CD8-positive, alpha-beta memory T cell (primary cell): ENCODE data around the gene NIPBL. TPM values are rescaled to one million over a fixed set of nuclear protein-coding genes. Genes with fewer than 3 reads are reported as not detected.

Experiments used
- CTCF ChIA-PET: fragments of 350-600 bp; sonication (Branson Sonifier 250); formaldehyde crosslinking; loops from one replicate; lab custom pipeline; 2021; ENCODE audit warnings: antibody characterized with exemption; lab: Charles Lee
- POLR2A ChIA-PET: fragments of 350-600 bp; sonication (Branson Sonifier 250); formaldehyde crosslinking; loops from one replicate; lab custom pipeline; 2021; ENCODE audit warnings: antibody characterized with exemption; lab: Charles Lee
- DNase-seq, 5 donors: peaks; one replicate each; pipeline versions ENCODE4 v3.0.0 to v3.0.0-alpha.2; 2020 to 2022; ENCODE audit warnings: mixed read lengths in 1 of 5
- H3K27ac ChIP-seq: one replicate; pipeline ENCODE4 v1.7.0; 2013; ENCODE audit warnings: low read depth, mild to moderate bottlenecking, low read length, moderate library complexity
- H3K27me3 ChIP-seq: 2 replicates; pipeline ENCODE4 v1.7.0; 2013; ENCODE audit warnings: low read length, mild to moderate bottlenecking; ENCODE audit not compliant: insufficient read depth, poor library complexity, severe bottlenecking
- H3K36me3 ChIP-seq: 2 replicates; pipeline ENCODE4 v1.7.0; 2013; ENCODE audit warnings: mild to moderate bottlenecking, low read length, moderate library complexity; ENCODE audit not compliant: insufficient read depth
- H3K4me1 ChIP-seq: 2 replicates; pipeline ENCODE4 v1.7.0; 2013; ENCODE audit warnings: mild to moderate bottlenecking, low read length, moderate library complexity; ENCODE audit not compliant: insufficient read depth
- H3K4me3 ChIP-seq: 2 replicates; pipeline ENCODE4 v1.7.0; 2013; ENCODE audit warnings: mild to moderate bottlenecking, low read length
- H3K9me3 ChIP-seq: 2 replicates; pipeline ENCODE4 v1.7.0; 2013; ENCODE audit warnings: mild to moderate bottlenecking, low read length
- H3K27ac Mint-ChIP-seq, 8 donors: one replicate each; pipeline ENCODE4 v1.8.0; 2020 to 2021; ENCODE audit warnings: mixed read lengths in 8 of 8, mild to moderate bottlenecking in 6 of 8, inconsistent platforms in 3 of 8, moderate library complexity in 3 of 8
- H3K27me3 Mint-ChIP-seq, 2 donors: one replicate each; pipeline ENCODE4 v1.8.0; 2020 to 2021; ENCODE audit warnings: mixed read lengths in 2 of 2, mild to moderate bottlenecking in 1 of 2, moderate library complexity in 1 of 2
- H3K36me3 Mint-ChIP-seq, 3 donors: one replicate each; pipeline ENCODE4 v1.8.0; 2020 to 2021; ENCODE audit warnings: mixed read lengths in 3 of 3, inconsistent platforms in 1 of 3, mild to moderate bottlenecking in 1 of 3
- H3K4me1 Mint-ChIP-seq, 3 donors: one replicate each; pipeline ENCODE4 v1.8.0; 2020 to 2021; ENCODE audit warnings: mixed read lengths in 3 of 3, inconsistent platforms in 1 of 3, mild to moderate bottlenecking in 1 of 3
- H3K4me3 Mint-ChIP-seq, 7 donors: one replicate each; pipeline ENCODE4 v1.8.0; 2020 to 2021; ENCODE audit warnings: mixed read lengths in 7 of 7, mild to moderate bottlenecking in 6 of 7, moderate library complexity in 4 of 7, inconsistent platforms in 2 of 7
- H3K9me3 Mint-ChIP-seq, 5 donors: one replicate each; pipeline ENCODE4 v1.8.0; 2020 to 2022; ENCODE audit warnings: mixed read lengths in 5 of 5, mild to moderate bottlenecking in 3 of 5, moderate library complexity in 2 of 5, inconsistent platforms in 1 of 5
- polyA plus RNA-seq: library from polyadenylated mRNA; unstranded; fragments of 300-500 nt; fragmentation: Illumina TruSeq; gene quantifications from one replicate; pipeline ENCODE4 v1.2.3, GENCODE V29; 2021
- total RNA-seq, 2 experiments: library from RNA; stranded (reverse); gene quantifications; one replicate each; pipeline ENCODE4 v1.2.3, GENCODE V29; 2021

The NIPBL gene
- total and polyA plus RNA-seq, 3 experiments from 2014 or later: 36.4 to 55.0 (median 47.3) TPM

DNA sequence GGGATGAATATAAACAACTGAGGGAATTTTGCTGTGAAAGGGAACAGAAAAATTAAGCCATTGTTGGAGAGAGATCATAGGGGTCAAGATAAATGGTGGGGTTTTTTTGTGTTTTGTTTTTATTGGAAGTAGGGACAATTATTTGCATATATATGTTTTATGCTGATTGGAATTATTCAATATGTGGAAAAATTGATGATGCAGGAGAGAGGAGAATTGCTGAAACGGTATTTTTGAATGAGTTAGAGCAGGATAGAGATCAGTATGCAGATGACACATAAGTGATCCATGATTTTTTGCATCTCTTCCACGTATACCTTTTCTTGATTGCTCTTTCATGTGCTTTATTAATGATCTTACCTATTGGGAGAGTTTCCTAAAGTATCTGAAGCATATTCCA lies 67.5 kb downstream of the NIPBL start:
- no peak overlapping the region for H3K27ac ChIP-seq
- no peak overlapping the region for H3K4me3 ChIP-seq
- ChIA-PET POLR2A (interaction anchor here (1.0 kb wide), 1 partner anchor 67 kb away, joined by 4 read pairs; the partner anchor contains the start of gene NIPBL), CTCF (interaction anchor here (2.4 kb wide), 1 partner anchor 69 kb away, joined by 7 read pairs; no protein-coding TSS in a partner anchor)
- H3K36me3 ChIP-seq: no peaks in the 10 kb centered on the region
- Mint-ChIP-seq H3K27ac (peak overlapping the region in 2 of 8 donors; percentile 0 to 4), H3K4me3 (no peak overlapping the region), H3K27me3 (no peaks in the 10 kb centered on the region), H3K9me3 (no peaks in the 10 kb centered on the region), H3K4me1 (peaks cover 60 to 80% (median 74%) of the 10 kb centered on the region in 3 donors), H3K36me3 (peaks cover 0 to 9% (median 0%) of the 10 kb centered on the region in 3 donors)
- H3K9me3 ChIP-seq: no peaks in the 10 kb centered on the region
- H3K27me3 ChIP-seq: no peaks in the 10 kb centered on the region
- no peak for DNase-seq
- H3K4me1 ChIP-seq: peaks cover 11% of the 10 kb centered on the region

DNA sequence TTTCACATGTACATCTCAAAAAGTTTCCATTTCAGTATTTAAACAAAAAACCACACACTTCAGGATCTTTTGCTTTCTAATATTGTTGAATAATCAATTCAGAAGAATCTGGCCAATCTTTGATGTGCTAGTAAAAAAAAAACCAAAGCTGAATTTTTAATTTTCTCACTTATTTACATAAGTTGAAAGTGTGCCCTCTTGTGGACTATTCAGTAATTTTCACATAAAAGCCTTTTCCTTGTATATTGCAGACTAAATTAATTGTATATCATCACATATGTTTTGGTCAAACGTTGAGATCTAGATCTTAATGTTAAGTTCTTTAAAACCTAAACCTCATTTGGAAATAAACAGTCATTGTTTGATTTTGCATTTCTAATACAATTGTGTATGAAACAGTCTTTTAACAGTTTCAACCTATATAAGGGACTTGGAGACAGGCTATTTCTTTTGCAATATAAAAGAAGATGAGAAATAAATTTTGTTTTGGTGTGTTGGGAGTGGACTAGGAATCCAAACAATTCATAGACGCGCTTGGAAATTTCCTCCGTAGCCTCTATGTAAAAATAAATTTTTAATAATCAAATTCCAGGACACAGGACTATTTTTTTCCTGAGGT lies 68.1 kb downstream of the NIPBL start:
- DNase-seq: peak in 2 of 5 donors; percentile 14 to 39
- Mint-ChIP-seq H3K27ac (no peak overlapping the region), H3K27me3 (no peaks in the 10 kb centered on the region), H3K4me1 (peaks cover 58 to 80% (median 74%) of the 10 kb centered on the region in 3 donors), H3K9me3 (no peaks in the 10 kb centered on the region), H3K4me3 (no peak overlapping the region), H3K36me3 (peaks cover 0 to 4% (median 0%) of the 10 kb centered on the region in 3 donors)
- ChIA-PET CTCF (interaction anchor here (2.4 kb wide), 1 partner anchor 70 kb away, joined by 7 read pairs; no protein-coding TSS in a partner anchor), POLR2A (interaction anchor here (1.0 kb wide), 1 partner anchor 68 kb away, joined by 4 read pairs; the partner anchor contains the start of gene NIPBL)
- Histone ChIP-seq H3K27me3 (no peaks in the 10 kb centered on the region), H3K27ac (no peak overlapping the region), H3K9me3 (no peaks in the 10 kb centered on the region), H3K4me1 (peaks cover 12% of the 10 kb centered on the region), H3K4me3 (no peak overlapping the region), H3K36me3 (no peaks in the 10 kb centered on the region)

DNA sequence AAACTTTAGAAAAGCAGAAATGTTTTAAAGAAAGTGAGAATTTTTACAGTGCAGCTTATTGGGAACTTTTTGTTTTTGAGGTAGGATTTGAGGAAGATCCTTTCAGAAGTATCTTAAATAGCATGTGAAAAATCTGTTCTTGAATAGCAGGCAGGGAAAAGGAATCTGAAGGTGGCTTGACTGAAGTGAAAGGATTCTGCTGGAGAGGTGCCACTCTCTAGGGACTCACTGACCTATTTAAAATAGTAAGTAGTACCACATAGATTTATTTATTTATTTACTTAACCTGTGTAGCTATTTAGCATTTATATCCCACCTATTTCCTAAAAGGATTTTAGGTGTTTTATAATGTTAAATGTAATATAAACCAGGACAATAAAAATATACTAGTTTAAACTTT lies 69.1 kb downstream of the NIPBL start:
- H3K4me3 ChIP-seq: no peak overlapping the region
- Mint-ChIP-seq H3K4me3 (no peak overlapping the region), H3K27ac (no peak overlapping the region), H3K36me3 (no peaks in the 10 kb centered on the region), H3K4me1 (peaks cover 59 to 80% (median 75%) of the 10 kb centered on the region in 3 donors), H3K9me3 (no peaks in the 10 kb centered on the region), H3K27me3 (no peaks in the 10 kb centered on the region)
- DNase-seq: no peak
- H3K9me3 ChIP-seq: no peaks in the 10 kb centered on the region
- ChIA-PET POLR2A (interaction anchor here (0.7 kb wide), 1 partner anchor 26 kb away, joined by 4 read pairs; no protein-coding TSS in a partner anchor), CTCF (interaction anchor here (0.8 to 2.4 kb wide), 4 partner anchors 10 to 216 kb away, joined by 4 to 7 read pairs (median 4); no protein-coding TSS in a partner anchor)
- H3K27me3 ChIP-seq: no peaks in the 10 kb centered on the region
- H3K4me1 ChIP-seq: peaks cover 16% of the 10 kb centered on the region
- H3K36me3 ChIP-seq: no peaks in the 10 kb centered on the region
- H3K27ac ChIP-seq: no peak overlapping the region

DNA sequence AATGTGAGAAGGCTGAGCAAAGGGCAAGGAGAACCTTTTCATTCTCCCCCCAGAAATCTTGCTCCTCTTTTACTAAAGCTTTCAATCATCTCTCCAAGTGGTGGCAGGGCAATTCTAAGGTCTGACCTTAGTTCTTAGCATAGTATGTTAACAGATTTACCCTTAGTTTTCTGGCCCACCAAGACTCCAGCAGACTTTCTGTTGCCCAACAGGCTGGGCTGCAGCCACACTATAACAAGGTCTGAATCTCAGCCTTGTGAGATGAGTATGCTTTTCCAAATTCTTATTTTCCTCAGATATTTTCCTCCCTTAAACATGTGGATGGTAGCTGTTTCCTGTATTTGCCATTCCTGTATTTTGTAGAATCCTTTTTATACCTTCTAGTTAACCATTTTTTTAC lies 69.5 kb downstream of the NIPBL start:
- DNase-seq: no peak
- H3K9me3 ChIP-seq: no peaks in the 10 kb centered on the region
- Mint-ChIP-seq H3K4me3 (no peak overlapping the region), H3K9me3 (no peaks in the 10 kb centered on the region), H3K27ac (no peak overlapping the region), H3K27me3 (no peaks in the 10 kb centered on the region), H3K4me1 (peaks cover 61 to 82% (median 77%) of the 10 kb centered on the region in 3 donors), H3K36me3 (no peaks in the 10 kb centered on the region)
- no peaks in the 10 kb centered on the region for H3K36me3 ChIP-seq
- ChIA-PET POLR2A (interaction anchor here (0.7 kb wide), 1 partner anchor 27 kb away, joined by 4 read pairs; no protein-coding TSS in a partner anchor), CTCF (interaction anchor here (1.0 to 2.4 kb wide), 3 partner anchors 71 to 216 kb away, joined by 4 to 7 read pairs (median 5); no protein-coding TSS in a partner anchor)
- H3K27ac ChIP-seq: no peak overlapping the region
- H3K4me1 ChIP-seq: peaks cover 21% of the 10 kb centered on the region
- H3K27me3 ChIP-seq: no peaks in the 10 kb centered on the region
- H3K4me3 ChIP-seq: no peak overlapping the region

DNA sequence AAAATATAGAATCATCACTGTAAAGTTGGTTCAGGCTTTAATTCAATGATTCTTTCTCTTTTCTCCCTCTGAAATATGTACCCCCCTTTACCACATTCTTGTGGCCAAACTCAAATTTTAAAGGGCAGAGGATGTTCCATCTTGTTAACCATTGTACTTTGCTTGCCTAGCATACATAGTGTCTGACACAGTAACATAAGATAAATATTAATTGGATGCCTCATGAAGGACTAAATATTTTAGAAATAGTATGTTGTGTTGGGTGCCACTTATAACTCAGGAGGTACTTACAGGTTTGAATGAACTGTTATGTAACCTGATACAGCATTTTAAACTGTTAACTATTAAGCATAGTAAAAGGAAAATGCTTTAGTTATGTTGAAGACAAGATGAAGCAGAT lies 71.5 kb downstream of the NIPBL start:
- H3K9me3 ChIP-seq: no peaks in the 10 kb centered on the region
- Mint-ChIP-seq H3K36me3 (no peaks in the 10 kb centered on the region), H3K27ac (no peak overlapping the region), H3K4me1 (peaks cover 71 to 93% (median 90%) of the 10 kb centered on the region in 3 donors), H3K27me3 (no peaks in the 10 kb centered on the region), H3K4me3 (peak overlapping the region in 1 of 7 donors; percentile 16), H3K9me3 (no peaks in the 10 kb centered on the region)
- ChIA-PET CTCF (interaction anchor here (1.3 kb wide), 1 partner anchor 8 kb away, joined by 3 read pairs; no protein-coding TSS in a partner anchor), POLR2A (no interaction called here)
- no peak overlapping the region for H3K4me3 ChIP-seq
- no peak for DNase-seq
- no peaks in the 10 kb centered on the region for H3K36me3 ChIP-seq
- no peaks in the 10 kb centered on the region for H3K27me3 ChIP-seq
- no peak overlapping the region for H3K27ac ChIP-seq
- H3K4me1 ChIP-seq: peaks cover 23% of the 10 kb centered on the region

DNA sequence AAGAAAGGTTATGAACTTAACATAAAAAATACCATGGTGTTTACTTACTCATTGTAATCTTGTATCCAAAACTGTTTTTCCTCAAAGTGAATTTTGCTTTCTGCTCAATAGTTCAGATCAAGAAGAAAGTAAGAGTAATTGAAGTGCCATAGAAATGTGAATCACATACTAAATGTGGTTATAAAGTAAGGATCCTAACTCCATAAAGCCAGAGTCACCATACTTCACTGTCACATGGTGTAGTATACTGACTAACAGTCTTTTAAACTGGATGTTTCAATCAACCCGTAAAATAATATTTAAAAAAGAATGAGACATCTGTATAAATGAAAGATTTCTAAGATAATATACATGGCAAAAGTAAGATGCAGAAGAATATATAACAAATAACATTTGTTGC lies 72.1 kb downstream of the NIPBL start:
- ChIA-PET POLR2A (no interaction called here), CTCF (no interaction called here)
- DNase-seq: no peak
- Histone ChIP-seq H3K4me3 (no peak overlapping the region), H3K9me3 (no peaks in the 10 kb centered on the region), H3K4me1 (peaks cover 23% of the 10 kb centered on the region), H3K36me3 (no peaks in the 10 kb centered on the region), H3K27ac (no peak overlapping the region), H3K27me3 (no peaks in the 10 kb centered on the region)
- no peaks in the 10 kb centered on the region for H3K36me3 Mint-ChIP-seq
- no peak overlapping the region for H3K27ac Mint-ChIP-seq
- peaks cover 70 to 93% (median 90%) of the 10 kb centered on the region in 3 donors for H3K4me1 Mint-ChIP-seq
- no peaks in the 10 kb centered on the region for H3K27me3 Mint-ChIP-seq
- H3K9me3 Mint-ChIP-seq: no peaks in the 10 kb centered on the region
- no peak overlapping the region for H3K4me3 Mint-ChIP-seq

DNA sequence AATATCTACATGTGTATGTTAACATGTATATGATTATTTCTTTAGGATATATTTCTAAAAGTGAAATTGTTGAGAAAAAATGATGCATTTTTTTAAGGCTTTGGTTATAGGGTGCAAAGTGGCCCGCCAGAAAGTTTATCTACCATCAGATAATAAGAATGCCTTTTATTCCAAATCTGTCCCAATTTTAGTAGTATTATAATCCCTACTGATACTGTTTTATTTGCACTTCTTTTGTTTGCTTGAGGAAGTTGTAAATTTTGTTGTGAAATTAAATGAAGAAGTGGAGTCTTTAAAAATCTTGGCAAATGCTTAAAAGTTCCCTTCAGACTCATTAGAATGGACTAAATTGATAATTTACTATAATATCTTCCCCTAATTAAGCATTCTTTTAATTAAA lies 73.0 kb downstream of the NIPBL start:
- Histone ChIP-seq H3K9me3 (no peaks in the 10 kb centered on the region), H3K27me3 (no peaks in the 10 kb centered on the region), H3K4me1 (peaks cover 23% of the 10 kb centered on the region), H3K4me3 (no peak overlapping the region), H3K36me3 (no peaks in the 10 kb centered on the region), H3K27ac (no peak overlapping the region)
- H3K27ac Mint-ChIP-seq: no peak overlapping the region
- H3K36me3 Mint-ChIP-seq: peaks cover 0 to 5% (median 2%) of the 10 kb centered on the region in 3 donors
- H3K27me3 Mint-ChIP-seq: no peaks in the 10 kb centered on the region
- no peak for DNase-seq
- POLR2A ChIA-PET: no interaction called here
- no peaks in the 10 kb centered on the region for H3K9me3 Mint-ChIP-seq
- H3K4me3 Mint-ChIP-seq: no peak overlapping the region
- H3K4me1 Mint-ChIP-seq: peaks cover 67 to 89% (median 89%) of the 10 kb centered on the region in 3 donors
- CTCF ChIA-PET: no interaction called here
